HepG2 (cell line): ENCODE results near the gene TXNDC11. TPM values are rescaled to one million over a fixed set of nuclear protein-coding genes. Genes with fewer than 3 reads are reported as not detected.
A peak's percentile ranks its signal among the peaks of the same experiment; 100 is the strongest.

ENCODE experiments used
- AFF4 ChIP-seq: sonication (generic); formaldehyde crosslinking; IDR thresholded peaks from 2 replicates; pipeline ENCODE4 v1.4.0; 2020; ENCODE audit warnings: missing genetic modification reagents
- MTA1 ChIP-seq: sonication (generic); formaldehyde crosslinking; IDR thresholded peaks from 2 replicates; pipeline ENCODE4 v1.4.0; 2020; ENCODE audit warnings: missing genetic modification reagents, mild to moderate bottlenecking, borderline replicate concordance
- NKX3-1 ChIP-seq: sonication (generic); formaldehyde crosslinking; IDR thresholded peaks from 2 replicates; pipeline ENCODE4 v1.5.0; 2020; ENCODE audit warnings: missing genetic modification reagents
- POLR2AphosphoS5 ChIP-seq: IDR thresholded peaks from 2 replicates; pipeline ENCODE4 v1.6.1; 2012; ENCODE audit warnings: low read depth, low read length
- PRDM4 ChIP-seq: sonication (generic); formaldehyde crosslinking; IDR thresholded peaks from 2 replicates; pipeline ENCODE4 v1.9.0; 2021; ENCODE audit warnings: missing genetic modification reagents, borderline replicate concordance
- PREB ChIP-seq: sonication (generic); formaldehyde crosslinking; IDR thresholded peaks from 2 replicates; pipeline ENCODE4 v1.4.0; 2020; ENCODE audit warnings: missing genetic modification reagents
- RAD21 ChIP-seq: fragments of 450-650 bp; formaldehyde crosslinking; IDR thresholded peaks from 2 replicates; pipeline ENCODE4 v1.5.0; 2020; ENCODE audit warnings: mild to moderate bottlenecking
- RBFOX2 ChIP-seq: fragments of 200-400 bp; formaldehyde crosslinking; IDR thresholded peaks from 2 replicates; pipeline ENCODE4 v1.6.1; 2017; ENCODE audit warnings: low read depth, mild to moderate bottlenecking, low read length
- SMAD9 ChIP-seq: sonication (generic); formaldehyde crosslinking; IDR thresholded peaks from 2 replicates; pipeline ENCODE4 v1.5.1; 2020; ENCODE audit warnings: mild to moderate bottlenecking, missing genetic modification reagents
- ZMYM4 ChIP-seq: sonication (generic); formaldehyde crosslinking; IDR thresholded peaks from 2 replicates; pipeline ENCODE4 v1.8.1; 2023; ENCODE audit warnings: mild to moderate bottlenecking, missing genetic modification reagents
- ZNF142 ChIP-seq: sonication (generic); formaldehyde crosslinking; IDR thresholded peaks from 2 replicates; pipeline ENCODE4 v1.4.0; 2020; ENCODE audit warnings: missing genetic modification reagents
- ZNF780A ChIP-seq: sonication (generic); formaldehyde crosslinking; IDR thresholded peaks from 2 replicates; pipeline ENCODE4 v1.8.0; 2022; ENCODE audit warnings: mild to moderate bottlenecking, missing genetic modification reagents, moderate library complexity
- polyA plus RNA-seq, 8 experiments: library from polyadenylated mRNA; depleted of rRNA in 3 of 8; stranded (reverse) in 7 of 8; unstranded in 1 of 8; fragments of >200 nt; fragmentation: Illumina TruSeq in 4 of 8; extraction: Trizol in 4 of 8; gene quantifications; 2 replicates each; pipeline versions ENCODE4 v1.2.1 to v1.2.3, GENCODE V29; 2011 to 2016; ENCODE audit warnings: low read depth in 4 of 8, missing spikeins in 1 of 8, mixed read lengths in 1 of 8; ENCODE audit not compliant: insufficient read depth in 1 of 8
- total RNA-seq, 5 experiments: library from RNA; depleted of rRNA; stranded (reverse); fragments of >200 nt; fragmentation: Illumina TruSeq; extraction: Trizol; gene quantifications; 2 replicates each; pipeline ENCODE4 v1.2.3, GENCODE V29; 2016; ENCODE audit warnings: low read depth in 1 of 5

TXNDC11 gene
- total and polyA plus RNA-seq, 2 of the 13 experiments (the other 11 are each of a cell fraction or from before 2014, with no cell fraction given), result 74.9 to 123 TPM

GRCh38 chr16:11748404-11749254, 6.0 kb upstream of the TXNDC11 start (continued):
- TF ChIP-seq ZNF142 (CRISPR knock-in tag) (peak; percentile 65), RBFOX2 (no peak; the same call in 1 of the 2 replicates), POLR2AphosphoS5 (peak; percentile 76), PREB (CRISPR knock-in tag) (no peak), NKX3-1 (CRISPR knock-in tag) (peak; percentile 60; the same call in 1 of the 2 replicates), ZMYM4 (peak; percentile 77), ZNF780A (no peak), RAD21 (CRISPR knock-in tag) (peak; percentile 28; the same call in 1 of the 2 replicates), SMAD9 (CRISPR knock-in tag) (no peak), AFF4 (CRISPR knock-in tag) (no peak), PRDM4 (CRISPR knock-in tag) (no peak), MTA1 (CRISPR knock-in tag) (no peak)
